GM21390 (cell line): ENCODE measurements around the gene PKHD1.
"Not testable (repeated sequence)": the region's sequence is repeated elsewhere in the genome, so short reads cannot be mapped to it uniquely, and the experiment has no call there.

ENCODE experiments used
- ATAC-seq: cut with Tn5 transposase; IDR thresholded peaks from one replicate; pipeline ENCODE4 v1.9.1; 2021; ENCODE audit not compliant: unreplicated experiment

PKHD1 gene

DNA sequence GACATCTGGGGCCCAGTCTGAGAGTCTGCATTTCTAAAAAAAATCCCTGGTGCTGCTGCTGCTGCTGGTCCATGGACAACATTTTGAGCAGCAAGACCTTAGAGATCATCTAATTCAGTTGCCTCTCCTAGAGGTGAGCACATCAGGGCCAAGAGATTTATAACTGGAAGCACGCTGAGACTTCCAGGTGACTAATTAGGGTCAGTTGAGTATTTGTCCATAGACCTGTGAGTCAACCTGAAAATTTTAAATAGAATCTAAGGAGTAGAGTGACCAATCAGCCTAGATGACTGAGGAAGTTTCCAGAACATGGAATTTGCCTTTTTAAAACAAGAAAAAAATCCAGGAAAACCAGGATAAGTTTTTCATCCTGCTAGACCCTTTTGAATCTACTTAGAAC is 221.4 kb downstream of the PKHD1 start:
- ATAC-seq = no peak

- ATAC-seq = no peak
These were observed 222.2 kb downstream of the PKHD1 start for GRCh38 chr6:51865176-51865575.

GRCh38 chr6:51857134-51857533 is 230.3 kb downstream of the PKHD1 start:
- no peak for ATAC-seq

DNA sequence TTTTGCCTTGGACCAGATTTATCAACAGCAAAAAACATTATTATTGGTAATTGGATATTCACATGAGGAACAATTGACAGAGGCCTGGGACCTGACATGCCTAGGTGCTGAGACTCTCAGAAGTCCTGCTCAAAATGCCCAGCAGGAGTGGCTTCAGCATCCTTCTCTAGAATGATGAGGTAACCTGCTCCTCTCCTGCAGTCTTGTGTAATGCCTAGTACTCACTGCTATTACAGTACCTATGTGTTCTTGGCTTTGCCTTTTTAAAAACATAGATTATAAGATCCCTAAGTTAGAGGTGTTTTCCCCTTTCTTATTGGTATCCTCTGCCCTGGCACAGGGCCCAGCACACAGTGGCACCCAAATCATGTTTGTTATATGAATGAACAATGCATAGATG is 230.9 kb downstream of the PKHD1 start:
- no peak for ATAC-seq

DNA sequence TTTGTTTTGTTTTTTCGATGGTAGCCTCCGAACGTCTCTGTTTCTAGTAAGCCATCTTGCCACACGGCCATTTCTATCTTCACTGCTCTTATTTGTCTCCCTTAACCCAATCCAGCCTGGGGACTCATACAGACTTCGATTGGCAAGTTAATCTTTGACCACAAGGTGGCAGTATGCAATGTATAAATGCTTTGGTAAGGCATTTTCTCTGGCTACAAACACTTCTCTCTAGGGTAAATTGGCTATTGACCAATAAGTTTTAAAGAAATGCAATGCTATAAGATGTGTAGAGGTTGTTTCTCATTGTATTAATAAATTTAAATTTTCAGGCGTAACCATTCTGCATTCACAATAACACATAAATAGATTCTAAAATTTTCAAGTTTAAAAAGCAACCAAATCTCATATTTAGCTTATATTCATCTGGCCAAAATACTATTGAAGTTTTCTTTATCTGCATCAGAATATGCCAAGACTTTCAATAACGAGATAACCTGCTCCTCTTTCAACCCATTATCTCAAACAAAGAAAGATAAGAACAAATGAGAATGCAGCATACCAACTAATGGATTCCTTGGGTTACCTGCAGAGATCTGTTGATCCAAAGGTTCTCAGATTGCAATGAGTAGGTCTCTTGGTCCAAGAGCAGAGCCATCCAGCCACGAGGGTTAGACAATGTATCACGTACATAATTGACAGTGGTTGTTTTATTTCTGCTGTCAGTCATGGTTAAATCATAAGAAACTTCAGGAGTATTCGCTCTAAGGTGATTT is 231.9 kb downstream of the PKHD1 start:
- peak; percentile 88 for ATAC-seq

GRCh38 chr6:51854876-51855275 is 232.5 kb downstream of the PKHD1 start:
- no peak for ATAC-seq

DNA sequence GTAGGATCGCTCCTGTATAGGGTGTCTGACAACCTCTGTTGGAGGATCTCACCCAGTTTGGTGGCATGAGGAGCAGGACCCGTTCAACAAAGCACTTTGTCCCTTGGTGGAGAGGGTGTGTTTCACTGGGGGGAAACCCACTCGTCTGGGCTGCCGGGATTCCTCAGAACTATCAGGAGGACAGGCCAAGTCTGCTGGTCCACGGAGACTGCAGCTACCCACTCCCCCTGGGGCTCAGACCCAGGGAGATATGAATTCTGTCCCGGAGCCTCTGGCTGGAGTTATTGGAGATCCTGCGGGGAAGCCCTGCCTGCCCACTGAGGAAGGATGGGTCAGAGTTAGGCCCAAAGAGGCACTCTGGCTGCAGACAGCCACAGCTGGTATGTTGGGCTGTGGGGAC is 233.1 kb downstream of the PKHD1 start:
- no peak for ATAC-seq

DNA sequence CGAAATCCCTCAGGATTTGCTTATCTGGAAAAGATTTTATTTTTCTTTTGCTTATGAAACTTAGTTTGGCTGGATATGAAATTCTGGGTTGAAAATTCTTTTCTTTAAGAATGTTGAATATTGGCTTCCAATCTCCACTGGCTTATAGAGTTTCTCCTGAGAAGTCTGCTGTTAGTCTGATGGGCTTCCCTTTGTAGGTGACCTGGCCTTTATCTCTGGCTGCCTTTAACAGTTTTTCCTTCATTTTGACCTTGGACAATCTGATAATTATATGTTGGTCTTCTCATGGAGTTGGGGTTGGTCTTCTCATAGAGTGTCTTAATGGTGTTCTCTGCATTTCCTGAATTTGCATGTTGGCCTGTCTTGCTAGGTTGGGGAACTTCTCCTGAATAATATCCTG is 234.3 kb downstream of the PKHD1 start:
- not testable (repeated sequence) for ATAC-seq

- no peak for ATAC-seq
These were observed 240.9 kb downstream of the PKHD1 start for GRCh38 chr6:51846531-51846930.

DNA sequence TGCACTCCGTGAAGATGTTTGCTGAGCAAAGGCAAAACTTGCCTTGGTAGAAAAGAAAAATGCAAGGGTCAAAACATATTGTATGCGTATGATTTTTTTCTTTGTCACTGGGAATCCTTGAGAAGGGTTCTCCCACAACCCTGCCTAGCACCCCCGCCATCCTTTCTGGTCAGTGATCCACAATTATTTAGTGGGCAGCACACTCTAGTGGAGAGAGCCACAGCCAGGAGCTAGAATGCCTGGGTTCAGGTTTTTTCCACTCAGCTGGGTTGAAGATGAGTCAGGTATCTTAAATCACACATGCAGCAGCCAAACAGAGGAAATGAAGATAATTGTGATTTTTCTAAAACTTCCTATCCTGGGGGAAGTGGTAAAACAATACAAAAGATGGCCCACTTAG is 243.1 kb downstream of the PKHD1 start:
- ATAC-seq = no peak

- no peak for ATAC-seq
These were observed 243.9 kb downstream of the PKHD1 start for GRCh38 chr6:51843456-51844056.

GRCh38 chr6:51842804-51843378 is 244.5 kb downstream of the PKHD1 start:
- no peak for ATAC-seq

DNA sequence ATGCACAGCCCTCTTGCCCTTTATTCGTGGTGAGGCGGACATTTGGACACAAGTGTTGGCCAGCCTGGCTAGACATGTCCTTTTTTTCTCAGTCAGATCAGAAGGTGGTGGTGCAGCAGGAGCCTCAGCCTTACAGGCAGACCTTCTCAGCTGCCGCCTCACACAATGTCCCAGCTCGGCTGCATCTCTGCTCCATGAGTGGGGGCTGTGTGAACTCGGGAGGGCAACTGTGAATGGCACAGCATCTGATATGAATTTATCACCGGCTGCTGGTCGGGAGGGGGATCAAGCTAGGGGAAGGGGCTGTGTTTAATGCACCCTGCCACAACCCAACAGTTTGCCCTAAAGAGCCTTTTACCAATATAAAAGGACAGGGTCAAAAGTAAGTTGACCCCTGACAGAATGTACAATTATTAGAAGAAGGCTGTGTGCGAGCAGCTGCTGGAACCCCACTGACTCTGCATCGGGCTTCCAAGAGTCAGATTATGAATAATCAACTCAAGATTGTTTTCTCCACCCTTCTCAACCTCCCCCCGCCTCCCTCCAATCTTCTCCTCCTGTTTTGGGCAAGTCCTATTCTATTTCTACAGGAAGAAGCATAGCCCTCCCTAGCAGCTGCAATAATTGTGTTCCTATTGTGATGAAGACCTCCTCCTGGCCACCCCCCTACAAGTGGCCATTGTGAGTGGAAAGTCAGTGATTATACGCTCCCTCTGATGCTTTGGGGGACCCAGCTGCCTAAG is 245.2 kb downstream of the PKHD1 start:
- no peak for ATAC-seq

DNA sequence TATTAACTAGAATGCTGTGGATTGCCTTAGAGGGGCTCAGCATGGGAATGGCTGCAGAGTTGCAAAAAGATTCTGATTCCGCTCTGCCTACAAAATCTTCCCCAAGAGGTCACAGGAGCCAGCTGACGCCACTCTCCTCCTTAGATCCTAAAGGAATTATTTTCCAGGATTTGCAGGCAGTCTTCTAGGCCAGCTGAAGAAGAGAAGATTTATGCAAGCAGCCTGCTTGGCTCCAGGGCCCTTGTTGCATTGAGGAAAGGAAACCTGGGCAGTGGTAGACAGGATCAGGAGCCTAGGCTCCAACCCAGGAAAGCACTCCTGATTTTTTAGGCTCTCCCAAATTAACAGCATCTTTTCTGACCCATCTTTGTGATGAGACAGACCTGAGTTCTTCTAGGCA is 245.8 kb downstream of the PKHD1 start:
- no peak for ATAC-seq

DNA sequence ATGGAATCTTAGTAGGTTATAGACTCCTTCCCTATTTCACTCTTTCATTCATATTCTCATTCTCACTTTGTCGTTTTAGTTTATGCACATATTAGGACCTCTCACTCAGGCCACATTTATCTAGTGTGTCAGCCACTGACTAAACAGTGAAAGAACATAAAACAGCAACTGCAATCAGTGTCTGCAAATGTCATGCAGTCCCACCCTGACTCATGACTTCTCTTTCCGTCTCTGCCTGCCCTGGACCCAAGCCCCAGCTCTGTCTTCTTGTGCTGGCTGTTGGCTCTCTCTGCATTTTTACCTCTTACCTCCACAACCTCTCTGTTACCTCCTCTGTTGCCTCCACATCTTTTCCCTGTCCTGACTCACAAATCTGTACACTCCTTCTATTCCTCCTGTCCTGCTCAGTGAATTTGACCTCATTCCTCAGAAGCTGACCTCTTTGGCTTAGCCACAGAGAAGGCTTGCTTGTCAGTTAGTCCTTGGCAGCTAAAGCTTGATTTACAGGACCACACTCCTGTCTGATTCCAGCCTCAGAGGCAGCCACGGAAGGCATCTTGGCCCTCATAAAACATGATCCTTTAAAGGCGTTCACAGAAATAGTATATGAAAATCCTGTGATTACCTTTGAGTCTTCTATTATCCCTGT is 247.6 kb downstream of the PKHD1 start:
- ATAC-seq = no peak

- no peak for ATAC-seq
These were observed 256.7 kb downstream of the PKHD1 start for GRCh38 chr6:51830666-51831065.

- no peak for ATAC-seq
These were observed 259.8 kb downstream of the PKHD1 start for GRCh38 chr6:51827580-51827979.

- no peak for ATAC-seq
These were observed 262.5 kb downstream of the PKHD1 start for GRCh38 chr6:51824940-51825339.

GRCh38 chr6:51820555-51820954 is 266.9 kb downstream of the PKHD1 start:
- no peak for ATAC-seq

- ATAC-seq = no peak
These were observed 268.8 kb downstream of the PKHD1 start for GRCh38 chr6:51818520-51819022.

GRCh38 chr6:51817832-51818231 is 269.6 kb downstream of the PKHD1 start:
- no peak for ATAC-seq
